Activated CD4-positive, CD25-positive, alpha-beta regulatory T cell treated with anti-CD3 and anti-CD28 coated beads, Interleukin-2, amount 50 U/mL, for 72 hours (primary cell): ENCODE results near the gene MAN1C1.
"Not testable (repeated sequence)": the region's sequence is repeated elsewhere in the genome, so short reads cannot be mapped to it uniquely, and the experiment has no call there.

Experiments
- DNase-seq: peaks from one replicate; pipeline ENCODE4 v3.0.0; 2021

The MAN1C1 gene

DNA sequence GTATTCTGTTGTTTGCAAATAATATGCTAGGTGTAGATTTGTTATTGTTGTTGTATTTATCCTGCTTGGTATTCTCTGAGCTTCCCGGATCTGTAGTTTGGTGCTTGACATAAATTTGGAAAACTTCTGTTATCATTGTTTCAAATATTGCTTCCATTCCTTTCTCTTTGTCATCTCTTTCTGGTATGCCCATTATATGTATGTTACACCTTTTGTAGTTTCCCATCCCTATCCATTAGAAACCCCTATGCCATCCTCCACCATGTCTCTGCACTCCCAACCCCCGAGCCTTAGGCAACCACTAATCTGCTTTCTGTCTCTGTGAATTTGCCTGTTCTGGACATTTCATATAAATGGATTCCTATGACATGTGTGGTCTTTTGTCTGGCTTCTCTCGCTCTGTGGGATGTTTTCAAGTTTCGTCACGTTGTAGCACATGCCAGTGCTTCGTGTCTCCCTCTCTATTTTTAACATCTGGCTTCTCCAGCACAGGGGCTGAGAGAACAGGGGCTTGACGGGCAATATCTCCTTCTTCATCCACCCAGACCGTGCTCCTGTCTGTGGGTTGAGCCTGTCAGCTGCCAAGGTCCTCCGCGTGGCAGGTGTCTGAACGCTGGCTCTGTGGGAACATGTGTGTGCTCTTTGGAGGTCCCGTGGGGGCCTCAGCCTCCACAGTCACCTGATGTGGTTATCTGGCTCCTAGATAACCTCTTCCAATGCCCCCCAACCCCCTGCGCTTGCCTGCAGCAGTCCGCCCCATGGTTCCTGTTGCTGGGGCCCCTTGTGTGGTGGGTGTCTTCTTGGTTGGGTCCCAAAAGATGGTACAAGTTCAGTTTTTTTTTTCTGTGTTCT lies 32.8 kb upstream of the MAN1C1 start:
- DNase-seq = no peak

DNA sequence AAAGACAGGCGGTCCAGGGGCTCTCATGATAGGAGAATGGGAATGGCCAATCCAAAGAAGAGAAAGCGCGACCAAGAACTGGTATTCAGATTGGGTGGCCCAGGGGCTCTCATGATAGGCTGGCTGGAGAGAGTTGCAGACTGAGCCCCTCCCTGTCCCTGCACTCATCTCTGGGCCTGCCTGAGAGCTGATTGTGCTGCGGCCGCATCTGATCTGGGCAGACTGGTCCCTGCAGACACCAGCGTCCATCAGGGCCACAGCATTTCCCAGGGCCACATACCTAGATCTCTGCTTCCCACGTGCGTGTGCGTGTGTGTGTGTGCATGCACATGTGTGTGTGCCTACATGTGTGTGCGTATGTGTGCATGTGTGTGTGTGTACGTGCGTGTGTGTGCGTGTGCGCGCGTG lies 30.4 kb upstream of the MAN1C1 start:
- no peak for DNase-seq

GRCh38 chr1:25587290-25587689 lies 29.3 kb upstream of the MAN1C1 start:
- no peak for DNase-seq

GRCh38 chr1:25588224-25588623 lies 28.4 kb upstream of the MAN1C1 start:
- DNase-seq = not testable (repeated sequence)

DNA sequence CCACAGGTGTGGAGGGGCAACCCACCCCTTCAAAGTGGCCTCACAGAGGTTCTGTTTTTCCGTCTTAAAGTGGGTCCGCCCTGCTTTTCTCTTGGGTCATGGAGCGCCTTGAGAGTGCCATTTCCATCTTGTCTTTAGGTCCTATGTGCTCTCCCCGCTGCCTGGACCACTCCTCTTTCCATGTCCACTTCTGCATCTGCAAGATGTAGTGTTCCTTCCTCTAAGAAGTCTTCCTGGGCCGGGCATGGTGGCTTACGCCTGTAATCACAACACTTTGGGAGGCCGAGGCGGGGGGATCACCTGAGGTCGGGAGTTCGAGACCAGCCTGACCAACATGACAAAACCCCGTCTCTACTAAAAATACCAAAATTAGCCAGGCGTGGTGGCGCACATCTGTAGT lies 27.8 kb upstream of the MAN1C1 start:
- DNase-seq = not testable (repeated sequence)

GRCh38 chr1:25590096-25590824 lies 26.3 kb upstream of the MAN1C1 start:
- DNase-seq = no peak

DNA sequence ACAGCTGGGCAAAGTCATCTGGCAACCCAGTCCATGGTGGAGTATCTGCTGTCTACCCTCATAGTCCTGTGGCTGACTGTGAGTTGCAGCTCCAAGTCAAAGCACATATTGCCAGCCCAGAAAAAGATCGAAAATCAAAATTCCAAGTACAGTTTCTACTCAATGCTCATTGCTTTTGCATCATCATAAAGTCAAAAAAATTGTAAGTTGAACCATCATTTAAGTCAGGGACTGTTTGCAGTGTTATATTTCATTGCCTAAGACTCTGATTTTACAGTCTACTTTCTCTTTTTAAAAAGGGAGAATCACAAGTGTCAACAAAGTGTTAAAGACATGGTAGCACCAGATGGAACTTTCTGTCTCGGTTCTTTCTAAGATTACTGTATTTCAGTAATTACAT lies 22.7 kb upstream of the MAN1C1 start:
- DNase-seq = no peak

- DNase-seq = no peak
Measured at GRCh38 chr1:25594971-25595370, 21.6 kb upstream of the MAN1C1 start.

DNA sequence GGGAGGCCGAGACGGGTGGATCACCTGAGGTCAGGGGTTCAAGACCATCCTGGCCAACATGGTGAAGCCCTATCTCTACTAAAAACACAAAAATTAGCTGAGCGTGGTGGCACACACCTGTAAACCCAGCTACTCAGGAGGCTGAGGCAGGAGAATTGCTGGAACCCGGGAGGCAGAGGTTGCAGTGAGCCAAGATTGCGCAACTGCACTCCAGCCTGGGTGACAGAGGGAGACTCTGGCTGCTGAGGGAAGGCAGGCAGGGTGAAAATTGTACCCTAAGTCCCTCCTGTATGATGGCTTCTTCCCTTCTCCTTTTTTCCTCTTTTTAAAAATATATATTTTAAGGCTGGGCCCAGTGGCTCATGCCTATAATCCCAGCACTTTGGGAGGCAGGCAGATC lies 19.9 kb upstream of the MAN1C1 start:
- not testable (repeated sequence) for DNase-seq

- DNase-seq = no peak
Measured at GRCh38 chr1:25598879-25599278, 17.7 kb upstream of the MAN1C1 start.

- DNase-seq = no peak
Measured at GRCh38 chr1:25599969-25600610, 16.5 kb upstream of the MAN1C1 start.

DNA sequence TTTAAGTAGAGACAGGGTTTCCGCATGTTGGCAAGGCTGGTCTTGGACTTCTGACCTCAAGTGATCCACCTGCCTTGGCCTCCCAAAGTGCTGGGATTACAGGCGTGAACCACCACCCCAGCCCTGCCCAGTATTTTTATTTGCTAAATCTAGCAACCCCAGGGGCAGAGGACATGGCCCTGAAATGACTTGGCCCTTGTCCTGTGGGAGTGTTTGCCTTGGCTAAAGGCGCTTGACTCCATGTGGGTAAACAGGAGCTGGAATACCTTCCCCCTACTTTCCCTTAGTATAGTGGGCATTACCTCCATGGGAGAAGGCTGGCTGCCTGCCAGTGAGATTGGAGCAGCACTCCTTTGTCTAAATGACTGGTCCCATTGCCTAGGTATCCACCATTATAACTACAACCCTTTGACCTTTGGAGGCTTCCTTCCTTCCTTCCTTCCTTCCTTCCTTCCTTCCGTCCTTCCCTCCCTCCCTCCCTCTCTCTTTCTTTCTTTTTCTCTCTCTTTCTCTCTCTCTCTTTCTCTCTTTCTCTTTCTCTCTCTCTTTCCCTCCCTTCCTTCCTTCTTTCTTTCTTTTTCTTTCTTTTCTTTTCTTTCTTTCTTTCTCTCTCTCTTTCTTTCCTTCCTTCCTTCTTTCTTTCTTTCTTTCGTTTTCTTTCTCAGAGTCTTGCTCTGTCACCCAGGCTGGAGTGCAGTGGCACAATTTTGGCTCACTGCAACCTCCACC lies 15.5 kb upstream of the MAN1C1 start:
- DNase-seq = not testable (repeated sequence)

GRCh38 chr1:25603779-25604538 lies 12.6 kb upstream of the MAN1C1 start:
- not testable (repeated sequence) for DNase-seq

GRCh38 chr1:25607123-25607522 lies 9.5 kb upstream of the MAN1C1 start:
- DNase-seq = no peak

- DNase-seq = peak; percentile 80
Measured at GRCh38 chr1:25608488-25609178, 8.0 kb upstream of the MAN1C1 start.

DNA sequence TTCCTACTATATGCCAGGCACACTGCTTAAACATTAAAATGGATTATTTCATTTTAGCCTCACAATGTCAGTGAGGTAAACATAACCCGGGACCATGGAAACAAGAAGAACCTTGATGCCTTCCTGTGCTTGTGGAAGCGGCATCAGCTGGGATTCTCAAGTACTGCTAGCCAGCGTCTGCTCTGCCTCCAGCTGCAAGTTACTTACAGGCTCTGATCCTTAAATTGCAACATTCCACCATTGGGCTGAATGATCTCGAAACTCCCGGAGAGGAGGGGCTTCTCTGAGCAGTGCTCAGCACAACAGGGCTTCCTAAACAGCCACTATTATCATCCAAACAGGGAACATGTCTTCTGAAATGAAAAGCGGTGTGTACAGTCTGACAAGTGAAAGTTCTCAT lies 6.7 kb upstream of the MAN1C1 start:
- DNase-seq = no peak

DNA sequence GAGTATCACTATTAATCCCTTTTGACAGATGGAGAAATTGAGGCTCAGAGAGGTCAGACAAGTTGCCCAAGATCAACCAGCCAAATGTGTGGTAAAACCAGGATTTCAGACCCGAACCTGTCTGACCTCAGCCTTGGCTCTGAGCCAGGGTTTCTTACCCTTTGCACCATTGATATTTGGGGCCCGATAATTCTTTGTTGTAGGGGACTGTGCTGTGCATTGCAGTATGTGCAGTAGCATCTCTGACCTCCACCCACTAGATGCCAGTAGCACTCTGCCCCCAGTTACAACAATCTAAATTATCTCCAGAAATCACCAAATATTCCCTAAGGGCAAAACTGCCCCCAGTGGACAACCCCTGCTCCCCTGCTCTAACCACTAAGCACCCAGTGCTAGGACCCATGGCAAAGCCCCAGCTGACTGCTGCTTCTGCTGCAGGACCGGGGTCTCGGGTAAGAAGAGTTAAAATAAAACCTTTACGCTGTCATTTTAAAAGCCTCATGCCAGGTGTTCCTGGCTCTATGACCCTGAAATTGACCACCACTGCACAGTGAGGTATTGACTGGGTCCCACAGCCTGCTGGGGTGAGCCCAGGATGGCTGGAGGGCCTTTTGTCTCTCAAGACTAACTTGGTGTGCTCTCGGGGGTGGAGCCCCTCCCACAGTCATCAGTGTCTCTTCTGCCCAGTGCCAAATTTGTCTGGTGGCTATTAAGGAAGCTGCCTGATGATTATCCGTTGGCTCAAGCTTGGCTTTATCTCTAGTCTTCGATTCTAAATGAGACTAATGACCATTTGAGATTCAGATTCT lies 5.6 kb upstream of the MAN1C1 start:
- DNase-seq = no peak

DNA sequence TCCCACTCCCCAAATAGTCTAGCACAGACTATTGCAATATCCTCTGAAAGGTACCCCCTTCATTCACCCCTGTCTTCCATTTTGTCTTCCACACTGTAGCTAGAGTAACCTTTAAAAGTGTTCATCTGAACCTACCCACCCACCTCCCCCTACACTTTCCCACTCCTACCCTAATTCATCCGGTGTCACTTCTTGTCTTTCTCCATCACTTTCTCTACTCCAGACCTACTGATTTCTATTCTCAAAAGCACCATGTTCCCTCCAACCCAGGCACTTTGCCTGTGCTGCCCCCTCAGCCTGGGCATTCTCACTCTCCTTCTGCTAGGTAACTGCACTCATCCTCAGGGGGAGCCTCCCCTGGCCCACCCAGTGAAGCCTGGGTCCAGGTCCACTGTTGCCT lies 4.7 kb upstream of the MAN1C1 start:
- no peak for DNase-seq

DNA sequence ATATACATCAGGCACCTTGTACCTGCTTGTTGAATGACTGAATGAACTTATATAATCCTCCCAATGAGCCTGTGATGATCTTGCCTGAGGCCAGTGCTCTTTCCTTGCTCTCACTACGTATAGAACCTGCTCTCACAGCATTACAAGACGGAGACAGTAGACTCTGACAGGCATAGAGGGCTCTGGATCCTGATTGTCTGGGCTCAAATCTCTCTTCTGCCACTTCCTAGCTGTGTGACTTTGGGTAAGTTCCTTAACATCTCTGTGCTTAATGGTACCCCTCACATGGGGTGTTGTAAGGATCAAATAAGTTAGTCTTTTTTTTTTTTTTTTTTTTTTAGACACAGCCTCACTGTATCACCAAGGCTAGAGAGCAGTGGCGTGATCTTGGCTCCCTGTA lies 4.2 kb upstream of the MAN1C1 start:
- no peak for DNase-seq

DNA sequence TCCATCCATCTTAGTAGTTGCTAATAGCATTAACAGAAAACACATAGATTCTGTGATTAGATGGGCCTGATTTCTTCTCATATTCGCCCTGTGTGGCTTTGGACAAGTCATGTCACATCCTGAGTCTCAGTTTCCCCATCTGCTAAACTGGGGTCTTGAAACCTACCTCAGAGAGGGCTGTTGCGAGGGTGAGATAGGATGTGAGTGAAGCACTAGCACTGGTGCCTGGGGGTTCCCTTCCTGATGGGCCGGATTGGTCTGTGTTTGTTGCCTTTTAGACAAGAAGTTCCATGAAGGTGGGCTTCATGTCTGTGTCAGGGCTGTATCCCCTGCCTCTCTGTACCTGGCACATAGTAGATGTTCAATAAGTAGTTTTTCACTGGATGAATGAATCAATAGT lies 3.5 kb upstream of the MAN1C1 start:
- no peak for DNase-seq
